Measurements from ENCODE around the gene RS1.

RS1 gene

GRCh38 chrX:18674417-18674787, 2.5 kb upstream of the RS1 start:
- in situ Hi-C loops (cut with MboI; ENCODE audit: low sequenced_read_pairs) = no loop called here

- in situ Hi-C loops (cut with MboI; ENCODE audit: low sequenced_read_pairs) = no loop called here
These were observed 3.7 kb downstream of the RS1 start for GRCh38 chrX:18668071-18668835.

- in situ Hi-C loops (cut with MboI; ENCODE audit: low sequenced_read_pairs) = no loop called here
These were observed 5.3 kb downstream of the RS1 start for GRCh38 chrX:18666614-18667013.

GRCh38 chrX:18664947-18665346, 7.0 kb downstream of the RS1 start:
- in situ Hi-C loops (cut with MboI; ENCODE audit: low sequenced_read_pairs) = no loop called here

- in situ Hi-C loops (cut with MboI; ENCODE audit: low sequenced_read_pairs) = no loop called here
These were observed 10.6 kb downstream of the RS1 start for GRCh38 chrX:18661273-18661672.

- in situ Hi-C loops (cut with MboI; ENCODE audit: low sequenced_read_pairs) = no loop called here
These were observed 16.8 kb downstream of the RS1 start for GRCh38 chrX:18654875-18655836.

GRCh38 chrX:18652636-18653035, 19.3 kb downstream of the RS1 start:
- in situ Hi-C loops (cut with MboI; ENCODE audit: low sequenced_read_pairs) = no loop called here

GRCh38 chrX:18650662-18651061, 21.2 kb downstream of the RS1 start:
- in situ Hi-C loops (cut with MboI; ENCODE audit: low sequenced_read_pairs) = no loop called here

GRCh38 chrX:18649498-18649951, 22.4 kb downstream of the RS1 start:
- in situ Hi-C loops (cut with MboI; ENCODE audit: low sequenced_read_pairs) = no loop called here

- in situ Hi-C loops (cut with MboI; ENCODE audit: low sequenced_read_pairs) = no loop called here
These were observed 24.3 kb downstream of the RS1 start for GRCh38 chrX:18647621-18648020.

GRCh38 chrX:18643853-18644252, 28.1 kb downstream of the RS1 start:
- in situ Hi-C loops (cut with MboI; ENCODE audit: low sequenced_read_pairs) = no loop called here

- in situ Hi-C loops (cut with MboI; ENCODE audit: low sequenced_read_pairs) = no loop called here
These were observed 28.7 kb downstream of the RS1 start for GRCh38 chrX:18643243-18643642.

- in situ Hi-C loops (cut with MboI; ENCODE audit: low sequenced_read_pairs) = no loop called here
These were observed 31.2 kb downstream of the RS1 start for GRCh38 chrX:18640686-18641085.

GRCh38 chrX:18639280-18639679, 32.6 kb downstream of the RS1 start:
- in situ Hi-C loops (cut with MboI; ENCODE audit: low sequenced_read_pairs) = no loop called here

GRCh38 chrX:18638398-18638797, 33.5 kb downstream of the RS1 start:
- in situ Hi-C loops (cut with MboI; ENCODE audit: low sequenced_read_pairs) = no loop called here

- in situ Hi-C loops (cut with MboI; ENCODE audit: low sequenced_read_pairs) = no loop called here
These were observed 41.0 kb downstream of the RS1 start for GRCh38 chrX:18630934-18631333.

GRCh38 chrX:18624599-18624998, 47.3 kb downstream of the RS1 start:
- in situ Hi-C loops (cut with MboI; ENCODE audit: low sequenced_read_pairs) = no loop called here

- in situ Hi-C loops (cut with MboI; ENCODE audit: low sequenced_read_pairs) = no loop called here
These were observed 51.6 kb downstream of the RS1 start for GRCh38 chrX:18620349-18620748.

GRCh38 chrX:18619288-18619687, 52.6 kb downstream of the RS1 start:
- in situ Hi-C loops (cut with MboI; ENCODE audit: low sequenced_read_pairs) = no loop called here

- in situ Hi-C loops (cut with MboI; ENCODE audit: low sequenced_read_pairs) = no loop called here
These were observed 54.5 kb downstream of the RS1 start for GRCh38 chrX:18617407-18617750.

GRCh38 chrX:18616688-18617406, 55.1 kb downstream of the RS1 start:
- in situ Hi-C loops (cut with MboI; ENCODE audit: low sequenced_read_pairs) = no loop called here

All from HL-60/S4 treated with phorbol 12-myristate 13-acetate at 8.2 ng/mL for 4 days and 3 days (cell line).